ENCODE data around the gene CCDC149. TPM values are rescaled to one million over a fixed set of nuclear protein-coding genes. Genes with fewer than 3 reads are reported as not detected.

The CCDC149 gene
- total and polyA plus RNA-seq, 5 donors from 2014 or later: not detected

- Mint-ChIP-seq H3K9me3 (peaks cover 0 to 1% (median 0%) of the 10 kb centered on the region in 7 donors), H3K4me1 (no peaks in the 10 kb centered on the region), H3K27me3 (no peaks in the 10 kb centered on the region), H3K36me3 (no peaks in the 10 kb centered on the region), H3K27ac (no peak overlapping the region), H3K4me3 (no peak overlapping the region)
- H3K27ac ChIP-seq (ENCODE audit: insufficient read depth, low read length, poor library complexity, severe bottlenecking): no peak overlapping the region
- no peaks in the 10 kb centered on the region for H3K9me3 ChIP-seq (ENCODE audit: control insufficient read depth in 2 of 2, low read length in 2 of 2)
- ATAC-seq (ENCODE audit: low read depth in 2 of 2): no peak
- H3K4me3 ChIP-seq (ENCODE audit: low read depth, low read length): no peak overlapping the region
- DNase-seq: no peak
- no peaks in the 10 kb centered on the region for H3K4me1 ChIP-seq (ENCODE audit: control insufficient read depth, insufficient read depth, low read length, poor library complexity, severe bottlenecking)
- H3K27me3 ChIP-seq (ENCODE audit: control insufficient read depth, insufficient read depth, low read length): no peaks in the 10 kb centered on the region
- H3K36me3 ChIP-seq (ENCODE audit: control insufficient read depth, insufficient read depth, low read length): no peaks in the 10 kb centered on the region
Measured at GRCh38 chr4:24887881-24888430, 24.9 kb downstream of the CCDC149 start.

- Mint-ChIP-seq H3K4me3 (no peak overlapping the region), H3K36me3 (no peaks in the 10 kb centered on the region), H3K27ac (no peak overlapping the region), H3K9me3 (peaks cover 0 to 1% (median 0%) of the 10 kb centered on the region in 7 donors), H3K27me3 (no peaks in the 10 kb centered on the region), H3K4me1 (no peaks in the 10 kb centered on the region)
- Histone ChIP-seq H3K4me3 (ENCODE audit: low read depth, low read length) (no peak overlapping the region), H3K27me3 (ENCODE audit: control insufficient read depth, insufficient read depth, low read length) (no peaks in the 10 kb centered on the region), H3K9me3 (ENCODE audit: control insufficient read depth in 2 of 2, low read length in 2 of 2) (no peaks in the 10 kb centered on the region), H3K4me1 (ENCODE audit: control insufficient read depth, insufficient read depth, low read length, poor library complexity, severe bottlenecking) (no peaks in the 10 kb centered on the region), H3K27ac (ENCODE audit: insufficient read depth, low read length, poor library complexity, severe bottlenecking) (no peak overlapping the region), H3K36me3 (ENCODE audit: control insufficient read depth, insufficient read depth, low read length) (no peaks in the 10 kb centered on the region)
- ATAC-seq (ENCODE audit: low read depth in 2 of 2): no peak
- no peak for DNase-seq
Measured at GRCh38 chr4:24886596-24886995, 26.2 kb downstream of the CCDC149 start.

GRCh38 chr4:24885342-24885741, 27.5 kb downstream of the CCDC149 start:
- H3K9me3 ChIP-seq (ENCODE audit: control insufficient read depth in 2 of 2, low read length in 2 of 2): no peaks in the 10 kb centered on the region
- H3K27me3 Mint-ChIP-seq: no peaks in the 10 kb centered on the region
- H3K27ac Mint-ChIP-seq: no peak overlapping the region
- ATAC-seq (ENCODE audit: low read depth in 2 of 2) (no peak), DNase-seq (no peak)
- H3K4me1 Mint-ChIP-seq: no peaks in the 10 kb centered on the region
- H3K27ac ChIP-seq (ENCODE audit: insufficient read depth, low read length, poor library complexity, severe bottlenecking): no peak overlapping the region
- H3K4me3 ChIP-seq (ENCODE audit: low read depth, low read length): no peak overlapping the region
- H3K4me3 Mint-ChIP-seq: no peak overlapping the region
- no peaks in the 10 kb centered on the region for H3K27me3 ChIP-seq (ENCODE audit: control insufficient read depth, insufficient read depth, low read length)
- H3K4me1 ChIP-seq (ENCODE audit: control insufficient read depth, insufficient read depth, low read length, poor library complexity, severe bottlenecking): no peaks in the 10 kb centered on the region
- no peaks in the 10 kb centered on the region for H3K36me3 ChIP-seq (ENCODE audit: control insufficient read depth, insufficient read depth, low read length)
- H3K9me3 Mint-ChIP-seq: peaks cover 0 to 2% (median 0%) of the 10 kb centered on the region in 7 donors
- no peaks in the 10 kb centered on the region for H3K36me3 Mint-ChIP-seq

- Mint-ChIP-seq H3K36me3 (no peaks in the 10 kb centered on the region), H3K4me1 (no peaks in the 10 kb centered on the region), H3K27ac (no peak overlapping the region), H3K4me3 (no peak overlapping the region), H3K9me3 (peaks cover 0 to 2% (median 0%) of the 10 kb centered on the region in 7 donors), H3K27me3 (no peaks in the 10 kb centered on the region)
- Histone ChIP-seq H3K27ac (ENCODE audit: insufficient read depth, low read length, poor library complexity, severe bottlenecking) (no peak overlapping the region), H3K9me3 (ENCODE audit: control insufficient read depth in 2 of 2, low read length in 2 of 2) (no peaks in the 10 kb centered on the region), H3K36me3 (ENCODE audit: control insufficient read depth, insufficient read depth, low read length) (no peaks in the 10 kb centered on the region), H3K4me3 (ENCODE audit: low read depth, low read length) (no peak overlapping the region), H3K4me1 (ENCODE audit: control insufficient read depth, insufficient read depth, low read length, poor library complexity, severe bottlenecking) (no peaks in the 10 kb centered on the region), H3K27me3 (ENCODE audit: control insufficient read depth, insufficient read depth, low read length) (no peaks in the 10 kb centered on the region)
- no peak for ATAC-seq (ENCODE audit: low read depth in 2 of 2)
- DNase-seq: no peak
Measured at GRCh38 chr4:24884902-24885301, 27.9 kb downstream of the CCDC149 start.

- H3K4me3 ChIP-seq (ENCODE audit: low read depth, low read length): no peak overlapping the region
- H3K27me3 ChIP-seq (ENCODE audit: control insufficient read depth, insufficient read depth, low read length): no peaks in the 10 kb centered on the region
- Mint-ChIP-seq H3K36me3 (no peaks in the 10 kb centered on the region), H3K9me3 (peaks cover 0 to 2% (median 0%) of the 10 kb centered on the region in 7 donors), H3K27ac (no peak overlapping the region), H3K4me1 (no peaks in the 10 kb centered on the region), H3K4me3 (no peak overlapping the region), H3K27me3 (no peaks in the 10 kb centered on the region)
- DNase-seq (no peak), ATAC-seq (ENCODE audit: low read depth in 2 of 2) (no peak)
- H3K4me1 ChIP-seq (ENCODE audit: control insufficient read depth, insufficient read depth, low read length, poor library complexity, severe bottlenecking): no peaks in the 10 kb centered on the region
- no peaks in the 10 kb centered on the region for H3K36me3 ChIP-seq (ENCODE audit: control insufficient read depth, insufficient read depth, low read length)
- H3K27ac ChIP-seq (ENCODE audit: insufficient read depth, low read length, poor library complexity, severe bottlenecking): no peak overlapping the region
- no peaks in the 10 kb centered on the region for H3K9me3 ChIP-seq (ENCODE audit: control insufficient read depth in 2 of 2, low read length in 2 of 2)
Measured at GRCh38 chr4:24881508-24882196, 31.2 kb downstream of the CCDC149 start.

GRCh38 chr4:24880186-24880585, 32.7 kb downstream of the CCDC149 start:
- no peaks in the 10 kb centered on the region for H3K27me3 Mint-ChIP-seq

GRCh38 chr4:24878636-24879016, 34.2 kb downstream of the CCDC149 start:
- no peaks in the 10 kb centered on the region for H3K27me3 ChIP-seq (ENCODE audit: control insufficient read depth, insufficient read depth, low read length)
- H3K36me3 Mint-ChIP-seq: no peaks in the 10 kb centered on the region
- no peaks in the 10 kb centered on the region for H3K4me1 Mint-ChIP-seq
- H3K27ac ChIP-seq (ENCODE audit: insufficient read depth, low read length, poor library complexity, severe bottlenecking): no peak overlapping the region
- H3K9me3 ChIP-seq (ENCODE audit: control insufficient read depth in 2 of 2, low read length in 2 of 2): no peaks in the 10 kb centered on the region
- ATAC-seq (ENCODE audit: low read depth in 2 of 2) (no peak), DNase-seq (no peak)
- peaks cover 0 to 2% (median 0%) of the 10 kb centered on the region in 7 donors for H3K9me3 Mint-ChIP-seq
- H3K4me3 Mint-ChIP-seq: no peak overlapping the region
- no peaks in the 10 kb centered on the region for H3K36me3 ChIP-seq (ENCODE audit: control insufficient read depth, insufficient read depth, low read length)
- no peaks in the 10 kb centered on the region for H3K4me1 ChIP-seq (ENCODE audit: control insufficient read depth, insufficient read depth, low read length, poor library complexity, severe bottlenecking)
- H3K27me3 Mint-ChIP-seq: no peaks in the 10 kb centered on the region
- no peak overlapping the region for H3K4me3 ChIP-seq (ENCODE audit: low read depth, low read length)
- H3K27ac Mint-ChIP-seq: no peak overlapping the region

More at GRCh38 chr4:24880186-24880585, 32.7 kb downstream of the CCDC149 start:
- Histone ChIP-seq H3K4me1 (ENCODE audit: control insufficient read depth, insufficient read depth, low read length, poor library complexity, severe bottlenecking) (no peaks in the 10 kb centered on the region), H3K27ac (ENCODE audit: insufficient read depth, low read length, poor library complexity, severe bottlenecking) (no peak overlapping the region), H3K9me3 (ENCODE audit: control insufficient read depth in 2 of 2, low read length in 2 of 2) (no peaks in the 10 kb centered on the region), H3K27me3 (ENCODE audit: control insufficient read depth, insufficient read depth, low read length) (no peaks in the 10 kb centered on the region), H3K36me3 (ENCODE audit: control insufficient read depth, insufficient read depth, low read length) (no peaks in the 10 kb centered on the region), H3K4me3 (ENCODE audit: low read depth, low read length) (no peak overlapping the region)
- no peaks in the 10 kb centered on the region for H3K36me3 Mint-ChIP-seq
- no peak overlapping the region for H3K27ac Mint-ChIP-seq
- H3K4me1 Mint-ChIP-seq: no peaks in the 10 kb centered on the region
- DNase-seq: no peak
- H3K9me3 Mint-ChIP-seq: peaks cover 0 to 2% (median 0%) of the 10 kb centered on the region in 7 donors
- no peak overlapping the region for H3K4me3 Mint-ChIP-seq
- ATAC-seq (ENCODE audit: low read depth in 2 of 2): no peak
